ENCODE data around the gene PRCC.
A peak's percentile ranks its signal among the peaks of the same experiment; 100 is the strongest.

Gene PRCC

DNA sequence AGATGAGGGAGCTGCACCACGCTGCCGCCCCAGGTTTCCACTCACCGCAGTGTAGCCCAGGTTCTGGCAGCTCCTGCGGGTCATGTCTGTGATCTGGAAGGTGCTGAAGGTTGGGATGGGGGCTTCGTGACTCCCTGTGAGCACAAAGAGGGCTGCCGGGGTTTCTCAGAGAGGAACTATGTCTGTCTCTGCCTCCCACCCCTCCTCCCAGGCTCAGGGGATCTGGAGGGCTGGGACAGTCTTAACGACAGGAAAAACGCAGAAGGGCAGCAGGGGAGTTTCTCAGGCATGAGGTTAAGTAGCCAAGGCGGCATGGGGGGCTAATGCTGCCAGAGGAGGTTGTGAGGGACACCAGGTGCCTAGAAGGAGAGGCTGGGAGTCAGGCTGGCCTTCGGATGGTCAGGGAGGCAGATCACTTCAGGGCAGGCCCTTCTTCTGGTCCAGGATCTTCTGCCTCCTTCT, 48.7 kb downstream of the PRCC start:
- TF ChIP-seq CTCF (IDR thresholded peaks at IDR 0.05): no peak
- no peak for DNase-seq (ENCODE audit: low spot score)
- H3K4me3 ChIP-seq: peak overlapping the region; percentile 51
- peak overlapping the region in 1 of 2 donors; percentile 83 for H3K27ac ChIP-seq

DNA sequence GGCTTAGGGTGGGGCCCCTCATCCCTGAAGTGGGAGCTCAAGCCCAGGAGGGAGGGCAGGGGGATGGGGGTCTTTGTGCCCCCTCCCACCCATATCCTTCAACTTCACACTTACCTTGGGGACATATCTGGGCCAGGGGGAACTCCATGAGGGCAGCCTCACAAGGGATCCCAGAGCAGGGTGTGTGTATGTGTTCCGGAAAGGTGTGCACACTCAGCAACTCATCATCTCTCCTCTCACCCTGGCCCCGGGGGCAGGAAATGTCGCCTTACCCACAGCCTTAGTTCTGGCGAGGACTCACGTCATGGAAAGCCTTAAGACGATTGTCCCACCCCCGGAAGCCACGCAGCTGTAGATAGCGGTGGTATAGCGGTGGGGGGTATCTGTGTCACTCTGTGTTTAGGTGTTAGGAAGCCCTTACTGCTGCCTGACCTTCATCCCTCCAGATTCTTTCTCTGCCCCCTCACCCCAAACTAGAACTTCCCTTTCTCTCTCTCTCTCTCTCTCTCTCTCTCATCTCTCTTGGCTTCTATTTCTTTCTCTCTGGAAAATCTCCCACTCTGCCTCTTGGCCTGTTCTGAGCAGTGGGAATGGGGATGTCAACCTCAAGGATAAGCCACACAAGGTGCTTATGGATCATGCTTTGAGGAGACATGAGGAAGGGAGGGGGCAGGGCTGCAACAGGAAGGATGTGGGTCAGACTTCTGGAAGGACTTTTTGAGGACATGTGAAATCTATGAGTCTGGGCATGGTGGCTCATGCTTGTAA, 49.4 kb downstream of the PRCC start, which contains the start of gene SH2D2A:
SH2D2A (minus strand) TSS at position 288 of the 768 bp plus-strand sequence; CDS start at position 148, 140 bp downstream.
- TF ChIP-seq CTCF (IDR thresholded peaks at IDR 0.05): no peak
- peak within 1 kb of the TSS; percentile 51 for H3K4me3 ChIP-seq
- peak within 1 kb of the TSS in 1 of 2 donors; percentile 83 for H3K27ac ChIP-seq
- no peak for DNase-seq (ENCODE audit: low spot score)

DNA sequence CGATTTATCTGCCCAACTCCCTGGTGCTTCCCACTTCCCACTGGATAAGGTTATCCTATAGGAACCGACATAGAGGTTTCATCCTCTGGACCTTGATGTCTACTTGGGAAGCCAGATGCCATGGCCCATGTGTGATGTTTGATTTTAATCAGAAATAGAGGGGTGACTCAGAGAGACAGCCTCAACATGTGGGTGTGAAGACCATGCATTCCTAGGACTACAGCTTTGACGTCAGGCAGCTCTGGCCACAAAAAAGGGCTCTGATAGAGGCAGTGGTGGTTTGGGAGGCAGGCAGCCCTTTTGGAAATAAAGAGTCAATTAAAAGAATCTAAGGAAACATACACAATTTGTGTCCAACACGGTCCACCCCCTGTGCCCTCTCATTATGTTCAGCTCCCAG, 54.5 kb downstream of the PRCC start:
- DNase-seq (ENCODE audit: low spot score): no peak
- no peak for TF ChIP-seq CTCF (IDR thresholded peaks at IDR 0.05)
- Histone ChIP-seq H3K27ac (no peak overlapping the region), H3K4me3 (no peak overlapping the region)

GRCh38 chr1:156822680-156823079, 55.3 kb downstream of the PRCC start:
- no peak for DNase-seq (ENCODE audit: low spot score)
- Histone ChIP-seq H3K27ac (no peak overlapping the region), H3K4me3 (no peak overlapping the region)
- TF ChIP-seq CTCF (IDR thresholded peaks at IDR 0.05): no peak

DNA sequence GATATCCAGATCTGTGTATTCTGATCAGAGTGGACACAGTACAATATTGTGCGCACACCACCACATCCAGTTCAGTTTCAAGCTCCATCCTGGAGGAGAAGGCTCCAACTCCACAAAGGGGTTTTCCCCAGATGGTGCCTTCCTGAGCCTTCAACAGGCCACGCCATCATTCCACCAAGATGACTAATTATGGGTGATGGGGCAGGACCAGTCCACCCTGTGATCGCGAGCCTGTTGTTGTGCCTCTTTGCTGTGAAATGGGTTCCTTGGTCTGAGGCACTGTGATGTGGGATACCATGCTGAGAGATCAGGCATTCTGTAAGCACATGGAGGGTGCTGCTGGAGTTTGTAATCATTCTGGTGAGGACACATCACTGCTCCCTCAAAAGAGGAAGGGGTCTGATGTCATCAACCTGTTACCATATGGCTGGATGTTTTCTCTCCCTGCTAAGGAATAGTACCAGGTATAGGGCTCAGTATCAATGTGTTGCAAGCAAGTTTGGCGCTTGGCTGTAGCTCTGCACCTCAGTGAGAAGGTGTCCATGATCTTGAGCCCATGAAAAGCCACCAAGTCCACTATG, 56.0 kb downstream of the PRCC start:
- Histone ChIP-seq H3K27ac (no peak overlapping the region), H3K4me3 (no peak overlapping the region)
- no peak for TF ChIP-seq CTCF (IDR thresholded peaks at IDR 0.05)
- no peak for DNase-seq (ENCODE audit: low spot score)

DNA sequence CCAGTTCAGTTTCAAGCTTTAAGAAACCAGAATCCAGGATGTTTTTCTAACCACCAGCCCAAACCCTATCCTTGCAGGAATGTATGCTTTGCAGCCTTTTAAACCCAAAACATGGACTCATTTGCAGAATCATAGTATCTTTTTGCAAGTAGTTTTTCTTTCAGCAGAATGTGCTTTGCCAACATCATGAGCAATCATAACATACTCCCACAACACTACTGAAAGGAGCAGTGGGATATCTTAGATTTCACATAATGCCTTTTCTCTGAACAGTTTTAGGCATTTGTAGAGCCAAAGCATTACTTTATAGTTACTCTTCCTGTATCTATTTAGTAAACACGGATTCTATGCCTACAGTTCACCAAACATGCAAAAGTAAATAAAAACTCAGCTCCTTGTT, 59.3 kb downstream of the PRCC start:
- no peak for DNase-seq (ENCODE audit: low spot score)
- no peak for TF ChIP-seq CTCF (IDR thresholded peaks at IDR 0.05)

More for the DNA sequence above, 59.3 kb downstream of the PRCC start:
- H3K27ac ChIP-seq: no peak overlapping the region
- no peak overlapping the region for H3K4me3 ChIP-seq

All from coronary artery (tissue), 2 donors.